Neutrophil (primary cell): ENCODE data around the gene SLC6A13.

Experiments used
- H3K27ac ChIP-seq: fragments of 200-600 bp; sonication (generic); 2 replicates; pipeline ENCODE4 v1.5.1; 2016; ENCODE audit warnings: mild to moderate bottlenecking, moderate library complexity
- H3K27me3 ChIP-seq: fragments of 200-600 bp; sonication (generic); 2 replicates; pipeline ENCODE4 v1.6.0; 2016; ENCODE audit warnings: mild to moderate bottlenecking
- H3K36me3 ChIP-seq: fragments of 200-600 bp; sonication (generic); 2 replicates; pipeline ENCODE4 v1.5.1; 2017
- H3K4me1 ChIP-seq, 2 experiments: fragments of 200-600 bp in 1 of 2; sonication (generic) in 1 of 2; 1 replicate in 1 of 2; 2 replicates in 1 of 2; pipeline versions ENCODE4 v1.5.1 to v1.6.1; 2013 to 2016; ENCODE audit warnings: low read depth in 1 of 2, low read length in 1 of 2, mild to moderate bottlenecking in 1 of 2, moderate library complexity in 1 of 2; ENCODE audit not compliant: control insufficient read depth in 1 of 2, insufficient read depth in 1 of 2
- H3K4me3 ChIP-seq, 2 experiments: fragments of 200-600 bp in 1 of 2; sonication (generic) in 1 of 2; 1 replicate in 1 of 2; 2 replicates in 1 of 2; pipeline ENCODE4 v1.5.1; 2013 to 2016; ENCODE audit warnings: low read depth in 1 of 2, low read length in 1 of 2, mild to moderate bottlenecking in 1 of 2, moderate library complexity in 1 of 2
- H3K9me3 ChIP-seq: fragments of 200-600 bp; sonication (generic); 2 replicates; pipeline ENCODE4 v1.5.1; 2016
- TF ChIP-seq, protein P1 (sequence below): fragments of 200-600 bp; sonication (generic); IDR thresholded peaks from 2 replicates; pipeline ENCODE4 v1.5.1; 2016; ENCODE audit warnings: antibody characterized with exemption

Gene SLC6A13

DNA sequence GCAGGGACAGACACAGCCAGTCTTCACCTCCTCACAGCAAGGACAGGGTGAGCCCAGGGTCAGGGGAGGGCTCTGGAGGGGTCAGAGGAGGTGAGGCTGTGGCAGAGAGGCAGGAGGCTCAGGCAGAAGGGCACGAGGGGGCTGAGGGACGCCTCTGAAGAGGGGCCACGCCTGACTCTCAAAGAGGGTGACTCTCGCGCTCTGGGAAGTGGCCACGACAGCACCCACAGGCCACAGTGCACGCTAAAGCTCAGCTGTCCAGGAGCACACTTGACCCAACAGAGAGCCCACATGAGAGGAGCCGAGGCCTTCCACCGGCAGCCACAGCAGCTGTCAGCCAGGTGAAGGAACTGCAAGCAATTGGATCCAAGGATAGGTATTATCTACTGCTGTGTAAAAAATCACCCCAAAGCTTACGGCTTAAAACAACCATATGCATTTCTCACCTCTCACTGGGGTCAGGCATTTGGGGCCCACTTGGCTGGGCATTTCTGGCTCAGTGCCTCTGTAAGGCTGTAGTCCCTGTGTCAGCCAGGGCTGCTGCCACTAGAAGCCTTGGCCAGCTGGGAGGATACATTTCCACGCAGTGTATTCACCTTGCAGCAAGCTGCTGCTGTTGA lies 76.5 kb downstream of the SLC6A13 start:
- Histone ChIP-seq H3K27ac (no peak overlapping the region), H3K36me3 (no peaks in the 10 kb centered on the region), H3K27me3 (peaks cover 62% of the 10 kb centered on the region), H3K9me3 (no peaks in the 10 kb centered on the region), H3K4me3 (no peak overlapping the region), H3K4me1 (peaks cover 0 to 6% of the 10 kb centered on the region in 2 experiments)
- TF ChIP-seq, protein P1, sequence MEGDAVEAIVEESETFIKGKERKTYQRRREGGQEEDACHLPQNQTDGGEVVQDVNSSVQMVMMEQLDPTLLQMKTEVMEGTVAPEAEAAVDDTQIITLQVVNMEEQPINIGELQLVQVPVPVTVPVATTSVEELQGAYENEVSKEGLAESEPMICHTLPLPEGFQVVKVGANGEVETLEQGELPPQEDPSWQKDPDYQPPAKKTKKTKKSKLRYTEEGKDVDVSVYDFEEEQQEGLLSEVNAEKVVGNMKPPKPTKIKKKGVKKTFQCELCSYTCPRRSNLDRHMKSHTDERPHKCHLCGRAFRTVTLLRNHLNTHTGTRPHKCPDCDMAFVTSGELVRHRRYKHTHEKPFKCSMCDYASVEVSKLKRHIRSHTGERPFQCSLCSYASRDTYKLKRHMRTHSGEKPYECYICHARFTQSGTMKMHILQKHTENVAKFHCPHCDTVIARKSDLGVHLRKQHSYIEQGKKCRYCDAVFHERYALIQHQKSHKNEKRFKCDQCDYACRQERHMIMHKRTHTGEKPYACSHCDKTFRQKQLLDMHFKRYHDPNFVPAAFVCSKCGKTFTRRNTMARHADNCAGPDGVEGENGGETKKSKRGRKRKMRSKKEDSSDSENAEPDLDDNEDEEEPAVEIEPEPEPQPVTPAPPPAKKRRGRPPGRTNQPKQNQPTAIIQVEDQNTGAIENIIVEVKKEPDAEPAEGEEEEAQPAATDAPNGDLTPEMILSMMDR = no peak

GRCh38 chr12:185576-185955 lies 77.1 kb downstream of the SLC6A13 start:
- Histone ChIP-seq H3K27me3 (peaks cover 57% of the 10 kb centered on the region), H3K36me3 (no peaks in the 10 kb centered on the region), H3K27ac (no peak overlapping the region), H3K4me1 (peaks cover 0 to 6% of the 10 kb centered on the region in 2 experiments), H3K9me3 (no peaks in the 10 kb centered on the region), H3K4me3 (no peak overlapping the region)
- TF ChIP-seq, protein P1 = no peak

- H3K9me3 ChIP-seq = no peaks in the 10 kb centered on the region
- H3K27ac ChIP-seq = no peak overlapping the region
- TF ChIP-seq, protein P1 = no peak
- no peak overlapping the region for H3K4me3 ChIP-seq
- peaks cover 0 to 6% of the 10 kb centered on the region in 2 experiments for H3K4me1 ChIP-seq
- H3K36me3 ChIP-seq = no peaks in the 10 kb centered on the region
- peaks cover 51% of the 10 kb centered on the region for H3K27me3 ChIP-seq
Observed at GRCh38 chr12:184811-185575, 77.6 kb downstream of the SLC6A13 start.

DNA sequence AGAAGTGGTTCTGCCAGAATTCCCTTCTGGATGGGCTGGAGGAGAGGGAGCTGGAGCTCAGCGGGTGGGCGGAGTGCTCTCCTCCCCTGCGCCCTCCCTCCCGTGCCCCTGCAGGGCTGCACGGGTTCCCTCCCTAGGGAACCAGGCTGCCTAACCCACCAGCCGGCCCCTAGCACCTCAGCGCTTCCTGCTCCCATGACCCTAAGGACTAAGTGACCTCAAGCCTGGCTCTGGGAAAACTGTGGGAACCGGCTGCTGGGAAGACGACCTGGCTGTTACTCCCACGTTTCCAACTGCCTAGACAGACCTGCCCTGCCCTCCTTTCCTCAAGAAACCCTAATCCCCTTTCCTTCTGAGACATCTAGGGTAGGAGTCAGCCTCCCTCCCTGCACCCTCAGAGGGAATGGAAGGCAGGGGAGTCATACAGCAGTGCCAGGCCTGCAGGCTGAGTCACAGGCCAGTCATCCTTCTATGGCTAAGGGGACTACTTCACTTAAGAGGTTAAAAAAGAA lies 80.2 kb downstream of the SLC6A13 start:
- Histone ChIP-seq H3K27me3 (peaks cover 26% of the 10 kb centered on the region), H3K9me3 (no peaks in the 10 kb centered on the region), H3K27ac (no peak overlapping the region), H3K4me1 (no peaks in the 10 kb centered on the region), H3K36me3 (no peaks in the 10 kb centered on the region), H3K4me3 (no peak overlapping the region)
- TF ChIP-seq, protein P1 = no peak

DNA sequence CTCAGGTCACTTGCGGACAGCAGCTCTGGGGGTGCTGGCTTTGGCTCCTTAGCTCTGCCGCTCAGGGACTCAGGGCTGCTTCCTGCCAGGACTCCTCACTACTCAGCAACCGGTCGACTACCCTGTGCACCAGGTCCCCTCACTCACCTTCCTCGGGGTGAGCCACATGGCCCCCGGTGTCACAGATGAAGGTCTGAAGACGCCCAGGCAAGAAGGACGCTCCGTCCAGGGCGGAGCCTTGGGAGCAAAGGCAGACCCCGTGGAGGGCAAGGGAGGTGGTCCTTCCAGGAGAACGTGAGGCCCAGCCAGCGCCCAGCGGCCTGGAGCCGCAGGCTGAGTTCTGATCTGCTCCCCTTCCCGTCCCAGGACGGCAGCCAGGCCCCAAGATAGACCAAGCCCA lies 80.7 kb downstream of the SLC6A13 start:
- Histone ChIP-seq H3K27ac (no peak overlapping the region), H3K4me1 (no peaks in the 10 kb centered on the region), H3K27me3 (peaks cover 22% of the 10 kb centered on the region), H3K36me3 (no peaks in the 10 kb centered on the region), H3K4me3 (no peak overlapping the region), H3K9me3 (no peaks in the 10 kb centered on the region)
- TF ChIP-seq, protein P1 = no peak
